Endothelial cell of umbilical vein (primary cell): ENCODE data around the gene IL25. TPM values are rescaled to one million over a fixed set of nuclear protein-coding genes. Genes with fewer than 3 reads are reported as not detected.

ENCODE experiments used
- BruUV-seq: library from RNA; stranded (reverse); fragments of 400-500 nt; replicated peaks from 2 replicates; lab custom pipeline; 2021; lab: Mats Ljungman, UMichigan
- CTCF ChIA-PET: fragments of 300-600, 350-600 bp; sonication (Branson Sonifier 250); formaldehyde crosslinking; loops from one replicate; lab custom pipeline; 2021; ENCODE audit warnings: antibody characterized with exemption, inconsistent platforms; lab: Charles Lee
- POLR2A ChIA-PET: fragments of 300-600, 350-600 bp; sonication (Branson Sonifier 250); formaldehyde crosslinking; loops from one replicate; lab custom pipeline; 2021; ENCODE audit warnings: antibody characterized with exemption, inconsistent platforms; lab: Charles Lee
- DNase-seq: peaks from one replicate; pipeline ENCODE4 v3.0.0-alpha.2; 2011; ENCODE audit warnings: low read depth, low spot score
- FAIRE-seq: peaks from 2 replicates; lab custom pipeline; 2011; peaks lifted over from hg19 to GRCh38; lab: Jason Lieb, UNC
- H2AFZ ChIP-seq: 2 replicates; pipeline ENCODE4 v1.6.0; 2012; ENCODE audit warnings: low read depth, low read length, control low read depth, inconsistent platforms
- H3K27ac ChIP-seq: 2 replicates; pipeline ENCODE4 v1.5.1; 2011; ENCODE audit warnings: low read depth, mild to moderate bottlenecking, control low read depth, low read length, moderate library complexity; ENCODE audit not compliant: insufficient read depth
- H3K27me3 ChIP-seq, 2 experiments: 2 replicates each; pipeline versions ENCODE4 v1.6.0 to v1.6.1; 2011; ENCODE audit warnings: low read length in 2 of 2, mixed read lengths in 1 of 2; ENCODE audit not compliant: control insufficient read depth in 2 of 2, insufficient read depth in 2 of 2
- H3K36me3 ChIP-seq, 2 experiments: 2 replicates in 1 of 2; 3 replicates in 1 of 2; pipeline ENCODE4 v1.5.1; 2011; ENCODE audit warnings: low read length in 2 of 2, mild to moderate bottlenecking in 1 of 2, moderate library complexity in 1 of 2; ENCODE audit not compliant: control insufficient read depth in 2 of 2, insufficient read depth in 2 of 2; ENCODE audit errors: extremely low read depth in 1 of 2
- H3K4me1 ChIP-seq: 3 replicates; pipeline ENCODE4 v1.5.1; 2011; ENCODE audit warnings: mild to moderate bottlenecking, low read length; ENCODE audit not compliant: control insufficient read depth, insufficient read depth; ENCODE audit errors: extremely low read depth
- H3K4me2 ChIP-seq: 2 replicates; pipeline ENCODE4 v1.6.1; 2011; ENCODE audit warnings: low read length, control low read depth, mixed read lengths; ENCODE audit not compliant: insufficient read depth
- H3K4me3 ChIP-seq, 3 experiments: fragments of 200-600 bp in 1 of 3; sonication (generic), shearing (Covaris generic) in 1 of 3; replicated peaks in 1 of 3; 2 replicates each; pipeline ENCODE4 v1.5.1; 2011 to 2016; ENCODE audit warnings: control low read depth in 3 of 3, low read length in 3 of 3, mild to moderate bottlenecking in 2 of 3, inconsistent platforms in 1 of 3, low read depth in 1 of 3, moderate library complexity in 1 of 3; ENCODE audit not compliant: insufficient read depth in 1 of 3
- H3K79me2 ChIP-seq: 2 replicates; pipeline ENCODE4 v1.6.0; 2012; ENCODE audit warnings: low read length, inconsistent platforms; ENCODE audit not compliant: control insufficient read depth, insufficient read depth
- H3K9ac ChIP-seq: replicated peaks from 2 replicates; pipeline ENCODE3; 2011; ENCODE audit warnings: low read length, control low read depth; ENCODE audit not compliant: insufficient read depth; ENCODE audit errors: extremely low read depth
- H3K9me1 ChIP-seq: replicated peaks from 3 replicates; pipeline ENCODE4 v1.6.0; 2011; ENCODE audit warnings: mild to moderate bottlenecking, low read length; ENCODE audit not compliant: control insufficient read depth, insufficient read depth; ENCODE audit errors: extremely low read depth
- H3K9me3 ChIP-seq: replicated peaks from 2 replicates; pipeline ENCODE4 v1.5.1; 2012; ENCODE audit warnings: low read length, inconsistent platforms; ENCODE audit not compliant: control insufficient read depth, insufficient read depth
- H4K20me1 ChIP-seq: replicated peaks from 2 replicates; pipeline ENCODE3; 2011; ENCODE audit warnings: mild to moderate bottlenecking, low read length; ENCODE audit not compliant: control insufficient read depth, insufficient read depth; ENCODE audit errors: extremely low read depth
- EZH2 ChIP-seq: IDR thresholded peaks from 2 replicates; pipeline ENCODE4 v1.6.1; 2012; ENCODE audit warnings: borderline replicate concordance, low read depth, mild to moderate bottlenecking, moderate library complexity, low read length, inconsistent platforms; ENCODE audit not compliant: severe bottlenecking
- FOS ChIP-seq: IDR thresholded peaks from 2 replicates; pipeline ENCODE4 v1.6.1; 2011; ENCODE audit warnings: mild to moderate bottlenecking, low read length, moderate library complexity, borderline replicate concordance; ENCODE audit not compliant: insufficient read depth
- GATA2 ChIP-seq: IDR thresholded peaks from 2 replicates; pipeline ENCODE4 v1.7.0; 2011; ENCODE audit warnings: low read depth, mild to moderate bottlenecking, moderate library complexity, mixed read lengths, low read length; ENCODE audit not compliant: insufficient read length, insufficient read depth
- JUN ChIP-seq: IDR thresholded peaks from 2 replicates; pipeline ENCODE4 v1.6.1; 2011; ENCODE audit warnings: borderline replicate concordance, low read depth; ENCODE audit not compliant: insufficient read length, insufficient read depth
- MYC ChIP-seq: IDR thresholded peaks from one replicate; pipeline ENCODE4 v1.6.1; 2011; ENCODE audit warnings: mild to moderate bottlenecking, low read depth, low read length
- POLR2A ChIP-seq: IDR thresholded peaks from 2 replicates; pipeline ENCODE4 v1.6.1; 2012; ENCODE audit warnings: low read depth, mild to moderate bottlenecking, control low read depth, low read length
- POLR2AphosphoS5 ChIP-seq: IDR thresholded peaks from 2 replicates; pipeline ENCODE4 v1.6.1; 2012; ENCODE audit warnings: low read depth, mild to moderate bottlenecking, control low read depth, low read length, moderate library complexity; ENCODE audit not compliant: insufficient read depth
- dilution Hi-C: fragments of 300-500 bp; cut with MboI; formaldehyde crosslinking; loops from one replicate; pipeline ENCODE4 v1.15.0; 2019; ENCODE audit warnings: low sequenced_read_pairs; ENCODE audit not compliant: extremely low pct_ligation_motif_present
- intact Hi-C: fragments of 100-400 bp; cut with micrococcal nuclease; formaldehyde crosslinking; loops from one replicate; pipeline ENCODE4 v1.10.0; 2022
- polyA plus RNA-seq, 4 experiments: library from polyadenylated mRNA; depleted of rRNA in 3 of 4; stranded (reverse) in 3 of 4; unstranded in 1 of 4; fragments of >200 nt; gene quantifications; 2 replicates each; pipeline versions ENCODE4 v1.2.1 to v1.2.3, GENCODE V29; 2011 to 2012; ENCODE audit warnings: missing spikeins in 1 of 4
- total RNA-seq: library from RNA; stranded (reverse); gene quantifications from 2 replicates; pipeline ENCODE4 v1.2.3, GENCODE V29; 2021
- TF ChIP-seq, protein P1 (sequence below), 2 donors: IDR thresholded peaks; 1 replicate in 1 of 2; 2 replicates in 1 of 2; pipeline ENCODE4 v1.5.1; 2011; ENCODE audit warnings: low read length in 2 of 2, mild to moderate bottlenecking in 2 of 2, moderate library complexity in 2 of 2, control low read depth in 1 of 2, inconsistent platforms in 1 of 2, low read depth in 1 of 2; ENCODE audit not compliant: insufficient read depth in 1 of 2; ENCODE audit errors: extremely low read depth in 1 of 2
- TF ChIP-seq, protein P2 (sequence below): IDR thresholded peaks from 2 replicates; pipeline ENCODE4 v1.6.1; 2011; ENCODE audit not compliant: insufficient read depth, insufficient read length

The IL25 gene
- total and polyA plus RNA-seq, 2 donors (not counting 3 experiments of a cell fraction or from before 2014, with no cell fraction given) = not detected

DNA sequence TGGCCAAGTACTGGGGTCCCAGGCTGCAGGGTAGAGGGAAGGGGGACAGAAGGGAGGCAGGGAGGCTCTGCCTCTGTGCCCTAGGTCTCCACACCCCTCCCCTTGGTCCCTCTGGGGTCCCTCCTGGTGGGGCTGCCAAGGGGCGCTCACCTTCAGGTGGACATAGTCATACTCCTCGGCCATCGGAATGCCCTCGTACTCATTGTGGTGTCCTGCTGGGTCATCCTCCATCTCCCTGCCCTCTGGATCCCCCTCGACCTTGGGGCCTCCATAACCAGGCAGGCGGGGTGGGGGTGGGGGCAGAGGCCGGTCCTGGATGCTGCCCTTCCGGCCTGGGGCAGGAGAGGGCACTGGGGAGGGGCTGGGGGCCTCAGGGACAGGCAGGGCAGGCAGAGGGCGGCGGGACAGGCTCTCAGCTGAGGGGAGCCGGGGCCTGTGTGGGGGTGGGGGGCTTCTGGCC, 13.4 kb upstream of the IL25 start:
- no peak for DNase-seq
- CTCF ChIA-PET = interaction anchor here (1.6 kb wide), 1 partner anchor 94 kb away, joined by 4 read pairs; no protein-coding TSS in a partner anchor
- intact Hi-C loops = no loop called here

More for the DNA sequence above, 13.4 kb upstream of the IL25 start:
- H2AFZ ChIP-seq = no peak overlapping the region
- POLR2A ChIA-PET = no interaction called here
- no peak for FAIRE-seq
- TF ChIP-seq JUN = no peak
- TF ChIP-seq, protein P1, sequence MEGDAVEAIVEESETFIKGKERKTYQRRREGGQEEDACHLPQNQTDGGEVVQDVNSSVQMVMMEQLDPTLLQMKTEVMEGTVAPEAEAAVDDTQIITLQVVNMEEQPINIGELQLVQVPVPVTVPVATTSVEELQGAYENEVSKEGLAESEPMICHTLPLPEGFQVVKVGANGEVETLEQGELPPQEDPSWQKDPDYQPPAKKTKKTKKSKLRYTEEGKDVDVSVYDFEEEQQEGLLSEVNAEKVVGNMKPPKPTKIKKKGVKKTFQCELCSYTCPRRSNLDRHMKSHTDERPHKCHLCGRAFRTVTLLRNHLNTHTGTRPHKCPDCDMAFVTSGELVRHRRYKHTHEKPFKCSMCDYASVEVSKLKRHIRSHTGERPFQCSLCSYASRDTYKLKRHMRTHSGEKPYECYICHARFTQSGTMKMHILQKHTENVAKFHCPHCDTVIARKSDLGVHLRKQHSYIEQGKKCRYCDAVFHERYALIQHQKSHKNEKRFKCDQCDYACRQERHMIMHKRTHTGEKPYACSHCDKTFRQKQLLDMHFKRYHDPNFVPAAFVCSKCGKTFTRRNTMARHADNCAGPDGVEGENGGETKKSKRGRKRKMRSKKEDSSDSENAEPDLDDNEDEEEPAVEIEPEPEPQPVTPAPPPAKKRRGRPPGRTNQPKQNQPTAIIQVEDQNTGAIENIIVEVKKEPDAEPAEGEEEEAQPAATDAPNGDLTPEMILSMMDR (IDR thresholded peaks at IDR 0.05; ENCODE audit: extremely low read depth in 1 of 2, insufficient read depth in 1 of 2, low read depth in 1 of 2, low read length in 2 of 2) = no peak
- no peak for TF ChIP-seq POLR2A
- no peak for TF ChIP-seq POLR2AphosphoS5
- TF ChIP-seq FOS = no peak
- no peak for TF ChIP-seq EZH2
- no peak for TF ChIP-seq GATA2
- no peak for TF ChIP-seq MYC
- TF ChIP-seq, protein P2, sequence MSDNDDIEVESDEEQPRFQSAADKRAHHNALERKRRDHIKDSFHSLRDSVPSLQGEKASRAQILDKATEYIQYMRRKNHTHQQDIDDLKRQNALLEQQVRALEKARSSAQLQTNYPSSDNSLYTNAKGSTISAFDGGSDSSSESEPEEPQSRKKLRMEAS = no peak
- peaks cover 9 to 16% of the 10 kb centered on the region in 2 experiments for H3K27me3 ChIP-seq
- no peak overlapping the region for H3K27ac ChIP-seq
- H3K79me2 ChIP-seq = no peaks in the 10 kb centered on the region
- no peak overlapping the region for H3K4me2 ChIP-seq
- H3K9ac ChIP-seq = no peak overlapping the region
- H3K4me3 ChIP-seq = no peak overlapping the region
- H3K9me1 ChIP-seq = no peaks in the 10 kb centered on the region
- no peaks in the 10 kb centered on the region for H3K4me1 ChIP-seq
- no peaks in the 10 kb centered on the region for H3K36me3 ChIP-seq
- no TSS peak for BruUV-seq
- H4K20me1 ChIP-seq = no peaks in the 10 kb centered on the region
- no peaks in the 10 kb centered on the region for H3K9me3 ChIP-seq
- dilution Hi-C loops = no loop called here
